GM06990 (cell line): Measurements from ENCODE around the gene CCNL2.
A peak's percentile ranks its signal among the peaks of the same experiment; 100 is the strongest.

Experiments used
- DNase-seq: peaks from one replicate; pipeline ENCODE4 v3.0.0-alpha.2; 2011; ENCODE audit not compliant: insufficient read length; ENCODE audit errors: extremely low read depth
- H3K27me3 ChIP-seq: replicated peaks from 2 replicates; pipeline ENCODE4 v1.6.0; 2011; ENCODE audit warnings: low read length; ENCODE audit not compliant: control insufficient read depth, insufficient read depth
- H3K36me3 ChIP-seq: 2 replicates; pipeline ENCODE4 v1.5.1; 2011; ENCODE audit warnings: low read length; ENCODE audit not compliant: control insufficient read depth, insufficient read depth
- H3K4me3 ChIP-seq: replicated peaks from 2 replicates; pipeline ENCODE4 v1.5.1; 2011; ENCODE audit warnings: low read depth, mild to moderate bottlenecking, control low read depth, low read length
- TF ChIP-seq, protein P1 (sequence below): IDR thresholded peaks from 2 replicates; pipeline ENCODE4 v1.5.1; 2011; ENCODE audit warnings: low read length, control low read depth, mild to moderate bottlenecking, inconsistent platforms; ENCODE audit not compliant: insufficient read depth, poor library complexity, severe bottlenecking

The CCNL2 gene

DNA sequence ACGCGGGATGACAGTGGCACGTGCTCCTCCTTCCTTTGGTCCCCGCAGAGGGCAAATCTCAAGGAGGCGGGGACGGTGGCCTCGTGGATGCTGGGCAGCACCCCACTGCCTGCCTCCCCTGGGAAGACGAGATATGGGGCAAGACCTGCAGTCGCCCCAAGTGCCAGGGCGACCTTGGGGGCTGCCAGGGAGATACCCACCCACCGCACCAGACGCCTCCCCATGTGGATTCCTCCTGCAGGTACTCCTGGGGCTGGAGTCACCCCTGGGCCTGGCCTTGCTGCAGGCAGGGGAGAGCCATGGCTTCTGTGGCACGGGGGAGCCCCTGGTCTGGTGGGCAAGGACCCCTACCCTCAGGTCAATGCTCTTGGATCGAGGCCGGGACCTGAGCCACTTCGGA lies 18.3 kb downstream of the CCNL2 start:
- peaks cover 6% of the 10 kb centered on the region for H3K36me3 ChIP-seq
- no peak for DNase-seq
- H3K27me3 ChIP-seq, result no peaks in the 10 kb centered on the region
- no peak overlapping the region for H3K4me3 ChIP-seq
- TF ChIP-seq, protein P1, sequence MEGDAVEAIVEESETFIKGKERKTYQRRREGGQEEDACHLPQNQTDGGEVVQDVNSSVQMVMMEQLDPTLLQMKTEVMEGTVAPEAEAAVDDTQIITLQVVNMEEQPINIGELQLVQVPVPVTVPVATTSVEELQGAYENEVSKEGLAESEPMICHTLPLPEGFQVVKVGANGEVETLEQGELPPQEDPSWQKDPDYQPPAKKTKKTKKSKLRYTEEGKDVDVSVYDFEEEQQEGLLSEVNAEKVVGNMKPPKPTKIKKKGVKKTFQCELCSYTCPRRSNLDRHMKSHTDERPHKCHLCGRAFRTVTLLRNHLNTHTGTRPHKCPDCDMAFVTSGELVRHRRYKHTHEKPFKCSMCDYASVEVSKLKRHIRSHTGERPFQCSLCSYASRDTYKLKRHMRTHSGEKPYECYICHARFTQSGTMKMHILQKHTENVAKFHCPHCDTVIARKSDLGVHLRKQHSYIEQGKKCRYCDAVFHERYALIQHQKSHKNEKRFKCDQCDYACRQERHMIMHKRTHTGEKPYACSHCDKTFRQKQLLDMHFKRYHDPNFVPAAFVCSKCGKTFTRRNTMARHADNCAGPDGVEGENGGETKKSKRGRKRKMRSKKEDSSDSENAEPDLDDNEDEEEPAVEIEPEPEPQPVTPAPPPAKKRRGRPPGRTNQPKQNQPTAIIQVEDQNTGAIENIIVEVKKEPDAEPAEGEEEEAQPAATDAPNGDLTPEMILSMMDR, result no peak

DNA sequence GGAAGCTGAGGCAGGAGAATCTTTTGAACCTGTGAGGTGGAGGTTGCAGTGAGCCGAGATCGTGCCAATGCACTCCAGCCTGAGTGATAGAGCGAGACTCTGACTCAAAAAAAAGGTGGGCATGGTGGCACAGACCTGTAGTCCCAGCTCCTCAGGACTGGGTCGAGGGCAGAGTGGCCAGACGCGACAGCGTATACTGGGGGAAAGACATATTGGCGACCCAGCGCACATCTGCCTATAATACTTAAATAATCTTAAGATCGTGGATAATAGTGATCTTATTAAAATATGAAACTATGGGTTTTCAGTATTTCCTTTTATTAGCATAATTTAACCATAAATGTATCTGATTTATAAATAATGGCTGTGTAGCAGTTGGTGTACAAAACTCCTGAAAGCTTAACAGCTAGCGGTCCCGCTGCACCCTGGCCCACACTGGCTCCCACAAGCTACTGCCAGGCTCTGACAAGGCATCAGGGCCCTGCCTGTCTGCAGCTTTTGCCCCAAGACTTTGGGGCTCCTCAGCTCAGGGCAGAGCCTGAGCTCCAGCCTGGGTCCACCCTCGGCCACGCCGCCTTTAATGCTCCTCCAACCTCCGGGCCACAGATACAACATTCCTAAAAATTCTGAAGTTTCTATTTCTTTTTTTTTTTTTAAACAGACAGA lies 21.5 kb downstream of the CCNL2 start:
- no peaks in the 10 kb centered on the region for H3K27me3 ChIP-seq
- peaks cover 11% of the 10 kb centered on the region for H3K36me3 ChIP-seq
- no peak for DNase-seq
- TF ChIP-seq, protein P1, result no peak
- no peak overlapping the region for H3K4me3 ChIP-seq

- Histone ChIP-seq H3K27me3 (no peaks in the 10 kb centered on the region), H3K36me3 (peaks cover 13% of the 10 kb centered on the region), H3K4me3 (peak overlapping the region; percentile 97; the same call in 1 of the 2 replicates)
- TF ChIP-seq, protein P1, result no peak
- DNase-seq, result no peak
Measured at GRCh38 chr1:1376551-1377226, 22.4 kb downstream of the CCNL2 start.

- Histone ChIP-seq H3K27me3 (no peaks in the 10 kb centered on the region), H3K36me3 (peaks cover 11% of the 10 kb centered on the region), H3K4me3 (peak within 1 kb of the TSS; percentile 97)
- TF ChIP-seq, protein P1, result no peak
- peak; percentile 99 for DNase-seq
Measured at GRCh38 chr1:1374929-1375662, 24.0 kb downstream of the CCNL2 start, which contains the start of gene AURKAIP1. Gene AURKAIP1, minus strand, starts transcription at chr1:1375207. Its CDS starts 451 bp downstream, at chr1:1374756.

- no peak for DNase-seq
- Histone ChIP-seq H3K27me3 (no peaks in the 10 kb centered on the region), H3K4me3 (peak overlapping the region; percentile 97), H3K36me3 (peaks cover 11% of the 10 kb centered on the region)
- TF ChIP-seq, protein P1, result no peak
Measured at GRCh38 chr1:1374589-1374928, 24.6 kb downstream of the CCNL2 start.
